IPS-20b (cell line): Measurements from ENCODE around the gene SGMS1.

ENCODE experiments used
- H3K27ac ChIP-seq: one replicate; pipeline ENCODE4 v1.5.1; 2013; ENCODE audit warnings: low read length
- H3K27me3 ChIP-seq: 2 replicates; pipeline ENCODE4 v1.6.1; 2013; ENCODE audit warnings: mild to moderate bottlenecking, low read length, inconsistent platforms; ENCODE audit not compliant: insufficient read depth
- H3K36me3 ChIP-seq: 2 replicates; pipeline ENCODE4 v1.6.1; 2013; ENCODE audit warnings: low read depth, mild to moderate bottlenecking, inconsistent platforms, low read length, moderate library complexity; ENCODE audit not compliant: insufficient read depth
- H3K4me1 ChIP-seq: 2 replicates; pipeline ENCODE4 v1.6.1; 2013; ENCODE audit warnings: mild to moderate bottlenecking, control low read depth, inconsistent platforms, low read length, moderate library complexity; ENCODE audit not compliant: insufficient read depth
- H3K4me3 ChIP-seq: 2 replicates; pipeline ENCODE4 v1.5.1; 2013; ENCODE audit warnings: mild to moderate bottlenecking, low read length, inconsistent platforms
- H3K9ac ChIP-seq: 2 replicates; pipeline ENCODE4 v1.6.1; 2013; ENCODE audit warnings: low read depth, mild to moderate bottlenecking, inconsistent platforms, low read length, moderate library complexity
- H3K9me3 ChIP-seq: 2 replicates; pipeline ENCODE4 v1.6.1; 2013; ENCODE audit warnings: mild to moderate bottlenecking, low read depth, low read length, inconsistent platforms; ENCODE audit not compliant: insufficient read depth

Gene SGMS1

DNA sequence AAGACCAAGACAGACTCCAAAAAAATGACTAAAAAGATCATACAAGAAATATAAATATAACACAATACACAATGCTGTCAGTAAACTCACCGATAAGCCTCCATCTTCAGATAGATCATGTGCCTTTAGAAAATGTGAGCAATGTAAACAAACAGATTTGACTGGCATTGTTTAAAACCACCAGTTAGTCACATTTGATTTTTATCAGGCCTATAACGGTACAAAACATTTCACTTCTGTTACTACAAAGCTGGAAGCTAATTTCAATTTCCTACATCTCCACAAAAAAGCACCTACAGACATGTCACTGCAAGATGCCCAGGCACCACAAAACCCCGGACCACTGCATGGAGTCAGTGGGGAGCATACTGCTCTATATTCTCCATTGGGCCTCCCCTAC lies 18.9 kb downstream of the SGMS1 start:
- peaks cover 12% of the 10 kb centered on the region for H3K4me1 ChIP-seq
- H3K9ac ChIP-seq: no peak overlapping the region
- H3K36me3 ChIP-seq: no peaks in the 10 kb centered on the region
- no peak overlapping the region for H3K4me3 ChIP-seq
- H3K27ac ChIP-seq: no peak overlapping the region
- no peaks in the 10 kb centered on the region for H3K9me3 ChIP-seq
- H3K27me3 ChIP-seq: no peaks in the 10 kb centered on the region

DNA sequence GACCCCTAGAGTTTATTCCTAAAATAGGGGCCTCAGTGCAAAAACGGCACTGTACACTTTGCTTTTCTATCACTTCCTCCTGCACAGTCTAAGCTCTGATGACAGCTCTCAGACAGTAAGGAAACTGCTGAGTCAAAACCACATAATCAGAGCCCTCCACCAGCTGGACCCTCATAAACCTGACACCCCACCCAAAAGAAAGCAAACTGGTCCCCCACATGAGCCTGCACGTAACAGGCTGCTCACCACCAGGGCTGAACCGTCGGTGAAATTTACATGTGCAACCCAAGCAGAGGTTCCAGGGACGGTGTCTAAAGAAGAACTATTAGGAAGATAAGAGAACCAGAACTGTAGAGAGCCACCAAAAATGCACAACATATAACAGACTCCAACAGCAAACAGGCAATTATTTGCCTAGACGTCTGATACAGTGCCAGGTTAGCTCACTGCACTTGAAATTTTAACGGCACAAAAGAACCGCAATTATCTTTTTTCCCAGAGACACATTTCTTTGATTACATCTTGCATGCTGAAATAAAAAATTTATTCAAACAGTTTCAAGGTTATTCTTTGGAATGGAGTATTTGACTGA lies 19.6 kb downstream of the SGMS1 start:
- no peak overlapping the region for H3K9ac ChIP-seq
- no peaks in the 10 kb centered on the region for H3K27me3 ChIP-seq
- H3K4me1 ChIP-seq: peaks cover 12% of the 10 kb centered on the region
- no peak overlapping the region for H3K27ac ChIP-seq
- no peaks in the 10 kb centered on the region for H3K36me3 ChIP-seq
- H3K4me3 ChIP-seq: no peak overlapping the region
- no peaks in the 10 kb centered on the region for H3K9me3 ChIP-seq

DNA sequence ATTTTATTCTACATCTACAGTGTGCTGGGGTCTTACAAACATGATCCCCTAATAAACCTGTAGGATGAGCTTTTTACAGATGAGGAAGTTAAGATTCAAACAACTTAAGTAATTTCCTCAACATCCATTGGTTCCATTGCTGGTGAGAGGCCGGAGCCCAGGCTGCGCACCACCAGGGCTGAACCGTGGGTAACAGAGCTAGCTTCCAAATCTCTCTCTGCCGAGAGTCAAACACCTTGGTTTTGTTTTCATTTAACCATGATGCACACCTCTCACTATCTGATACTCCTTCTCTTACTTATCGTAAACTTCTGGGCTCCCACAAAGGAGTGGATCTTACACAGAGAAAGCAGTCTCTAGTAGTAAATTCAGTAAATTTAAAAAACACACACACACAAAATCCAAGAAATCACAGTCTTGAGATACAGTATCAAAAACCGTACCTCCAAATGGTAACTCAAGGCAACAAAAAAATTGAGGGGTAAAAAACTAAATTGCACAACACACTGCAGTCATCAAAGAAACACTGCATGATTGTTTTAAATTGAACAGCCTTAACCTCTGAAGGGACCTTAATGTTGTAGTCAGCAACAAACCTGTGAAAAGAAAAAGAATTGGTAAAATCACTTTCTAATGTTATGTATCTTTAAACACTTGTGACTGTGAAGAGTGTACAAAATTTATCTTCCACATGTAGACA lies 20.5 kb downstream of the SGMS1 start:
- Histone ChIP-seq H3K27ac (no peak overlapping the region), H3K9me3 (no peaks in the 10 kb centered on the region), H3K36me3 (no peaks in the 10 kb centered on the region), H3K4me3 (no peak overlapping the region), H3K4me1 (peaks cover 12% of the 10 kb centered on the region), H3K27me3 (no peaks in the 10 kb centered on the region), H3K9ac (no peak overlapping the region)

DNA sequence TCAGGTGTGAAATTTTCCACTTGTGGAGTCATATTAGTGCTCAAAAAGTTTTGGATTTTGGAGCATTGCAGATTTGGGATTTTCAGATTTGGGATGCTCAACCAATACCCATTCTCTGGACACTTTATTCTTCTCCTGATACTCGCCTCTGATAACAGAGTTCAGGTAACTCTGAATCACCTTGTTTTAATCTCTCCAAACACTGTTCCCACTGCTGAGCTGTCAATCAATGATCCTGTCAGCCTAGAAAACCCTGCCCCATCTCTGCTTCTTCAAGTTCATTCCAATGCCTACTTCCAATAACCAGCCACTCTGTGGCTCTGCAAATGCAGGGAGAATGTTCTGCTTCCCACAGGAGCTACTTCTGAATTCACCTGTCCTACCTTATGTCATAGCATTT lies 21.8 kb downstream of the SGMS1 start:
- H3K27ac ChIP-seq: no peak overlapping the region
- peaks cover 12% of the 10 kb centered on the region for H3K4me1 ChIP-seq
- no peaks in the 10 kb centered on the region for H3K9me3 ChIP-seq

DNA sequence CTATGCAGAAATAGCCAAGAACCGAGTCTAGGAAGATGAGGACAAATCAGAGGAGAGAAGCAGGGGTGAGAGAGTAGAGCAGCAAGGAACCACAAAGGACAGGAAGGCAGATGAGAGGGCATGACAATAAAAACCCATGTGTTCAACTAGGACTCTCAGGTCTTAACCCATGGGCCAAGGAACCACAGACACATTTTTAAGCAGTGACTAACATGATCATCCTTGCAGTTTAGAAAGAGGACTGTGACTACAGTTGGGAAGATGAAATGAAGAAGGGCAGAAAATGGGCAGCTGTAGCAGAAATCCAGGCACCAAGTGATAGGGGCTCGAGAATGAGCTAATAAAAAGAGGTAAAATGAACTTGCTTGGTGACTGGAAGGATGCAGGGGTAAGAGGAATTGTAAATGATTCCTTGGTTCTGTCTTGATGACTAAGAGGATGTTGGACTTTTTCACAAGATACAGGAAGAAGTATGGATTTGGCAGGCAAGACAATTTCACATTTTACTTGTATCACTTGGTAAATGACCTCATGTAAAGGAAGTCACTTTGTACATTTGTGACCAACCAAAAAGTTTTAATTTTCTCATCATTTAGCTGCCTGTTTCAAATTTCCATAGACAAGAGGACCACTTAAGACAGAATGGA lies 22.8 kb downstream of the SGMS1 start:
- H3K4me1 ChIP-seq: peaks cover 15% of the 10 kb centered on the region
- no peak overlapping the region for H3K9ac ChIP-seq
- H3K27me3 ChIP-seq: no peaks in the 10 kb centered on the region
- H3K9me3 ChIP-seq: no peaks in the 10 kb centered on the region
- H3K4me3 ChIP-seq: no peak overlapping the region
- H3K36me3 ChIP-seq: no peaks in the 10 kb centered on the region
- H3K27ac ChIP-seq: no peak overlapping the region

More for the DNA sequence above, 21.8 kb downstream of the SGMS1 start:
- no peaks in the 10 kb centered on the region for H3K27me3 ChIP-seq
- H3K4me3 ChIP-seq: no peak overlapping the region
- H3K9ac ChIP-seq: no peak overlapping the region
- no peaks in the 10 kb centered on the region for H3K36me3 ChIP-seq

DNA sequence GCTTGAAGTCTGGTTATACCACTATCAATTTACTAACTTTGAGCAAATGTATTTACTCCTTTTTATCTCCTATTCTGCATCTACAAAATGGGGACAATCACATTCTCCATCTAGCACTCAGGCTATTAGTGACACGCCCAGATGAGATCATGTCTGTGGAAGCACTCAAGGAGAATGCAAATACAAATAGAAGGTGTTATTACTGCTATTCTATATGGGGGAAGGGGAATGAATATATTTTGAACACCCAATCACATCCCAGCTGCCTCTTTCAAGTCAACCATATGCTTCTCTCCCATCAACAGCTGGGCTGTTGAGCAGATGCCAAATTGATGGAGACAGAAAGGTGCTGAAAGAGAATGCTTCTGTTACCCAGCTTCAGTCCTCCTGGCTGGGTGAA lies 23.5 kb downstream of the SGMS1 start:
- Histone ChIP-seq H3K4me1 (peaks cover 18% of the 10 kb centered on the region), H3K27me3 (no peaks in the 10 kb centered on the region), H3K4me3 (no peak overlapping the region), H3K9me3 (no peaks in the 10 kb centered on the region), H3K27ac (no peak overlapping the region), H3K36me3 (no peaks in the 10 kb centered on the region), H3K9ac (no peak overlapping the region)

DNA sequence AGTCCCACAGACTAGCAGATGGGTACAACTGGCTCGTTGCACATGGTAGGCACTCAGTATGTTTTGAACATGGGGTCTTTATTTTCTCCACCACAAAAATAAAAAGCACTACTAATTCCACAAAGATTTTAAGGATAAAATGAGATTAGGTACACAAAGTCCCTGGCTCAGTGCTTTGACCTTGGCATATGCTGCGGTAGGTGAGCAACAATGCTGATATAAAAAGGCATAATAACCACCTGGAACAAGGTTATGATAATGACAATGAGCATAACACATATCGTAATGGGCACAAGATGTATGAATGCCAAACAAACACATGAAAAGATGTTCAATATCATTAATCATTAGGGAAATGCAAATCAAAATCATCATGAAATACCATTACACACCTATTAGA lies 26.9 kb downstream of the SGMS1 start:
- no peaks in the 10 kb centered on the region for H3K36me3 ChIP-seq
- H3K27me3 ChIP-seq: no peaks in the 10 kb centered on the region
- H3K4me1 ChIP-seq: peaks cover 6% of the 10 kb centered on the region
- no peak overlapping the region for H3K9ac ChIP-seq
- no peaks in the 10 kb centered on the region for H3K9me3 ChIP-seq
- H3K27ac ChIP-seq: no peak overlapping the region
- no peak overlapping the region for H3K4me3 ChIP-seq

DNA sequence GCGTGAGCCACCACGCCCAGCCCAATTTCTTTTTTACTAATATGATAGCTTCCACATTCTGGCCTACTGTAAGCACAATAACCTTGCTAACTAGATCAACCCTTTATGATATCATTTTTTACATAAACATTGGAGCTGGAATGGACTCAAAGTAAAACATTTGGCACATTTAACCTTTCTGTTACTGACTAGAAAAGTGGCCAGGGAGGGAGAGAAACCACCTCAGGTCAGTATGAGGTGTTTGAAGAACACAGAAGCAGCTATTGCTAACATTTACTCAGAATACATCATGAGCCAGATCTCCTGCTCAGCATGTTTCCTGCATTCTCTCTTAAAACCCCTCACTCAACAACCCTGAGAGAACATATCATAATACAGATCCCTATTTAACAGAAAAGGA lies 27.3 kb downstream of the SGMS1 start:
- Histone ChIP-seq H3K9ac (no peak overlapping the region), H3K27ac (no peak overlapping the region), H3K27me3 (no peaks in the 10 kb centered on the region), H3K4me1 (peaks cover 6% of the 10 kb centered on the region), H3K4me3 (no peak overlapping the region), H3K36me3 (no peaks in the 10 kb centered on the region), H3K9me3 (no peaks in the 10 kb centered on the region)

DNA sequence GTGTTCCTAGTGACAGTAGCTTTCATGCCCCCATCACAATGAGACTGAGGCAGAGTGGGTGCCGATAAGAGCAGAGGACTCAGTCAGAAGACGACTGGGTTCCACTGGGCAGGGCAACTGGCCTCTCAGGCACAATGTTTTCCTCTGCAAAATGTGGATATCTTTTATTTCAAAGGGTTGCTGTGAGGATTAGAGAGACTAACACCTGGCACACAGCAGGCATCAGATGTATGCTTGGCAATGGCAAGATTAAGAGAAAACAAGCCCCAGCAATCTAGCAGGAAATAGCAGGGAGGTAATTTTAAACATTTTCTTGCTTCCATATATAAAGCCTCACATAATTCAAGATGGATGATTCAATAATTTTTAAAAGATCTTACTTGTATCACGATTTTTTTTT lies 28.0 kb downstream of the SGMS1 start:
- Histone ChIP-seq H3K9ac (no peak overlapping the region), H3K27ac (no peak overlapping the region), H3K27me3 (no peaks in the 10 kb centered on the region), H3K4me1 (peaks cover 6% of the 10 kb centered on the region), H3K36me3 (no peaks in the 10 kb centered on the region), H3K4me3 (no peak overlapping the region), H3K9me3 (no peaks in the 10 kb centered on the region)

DNA sequence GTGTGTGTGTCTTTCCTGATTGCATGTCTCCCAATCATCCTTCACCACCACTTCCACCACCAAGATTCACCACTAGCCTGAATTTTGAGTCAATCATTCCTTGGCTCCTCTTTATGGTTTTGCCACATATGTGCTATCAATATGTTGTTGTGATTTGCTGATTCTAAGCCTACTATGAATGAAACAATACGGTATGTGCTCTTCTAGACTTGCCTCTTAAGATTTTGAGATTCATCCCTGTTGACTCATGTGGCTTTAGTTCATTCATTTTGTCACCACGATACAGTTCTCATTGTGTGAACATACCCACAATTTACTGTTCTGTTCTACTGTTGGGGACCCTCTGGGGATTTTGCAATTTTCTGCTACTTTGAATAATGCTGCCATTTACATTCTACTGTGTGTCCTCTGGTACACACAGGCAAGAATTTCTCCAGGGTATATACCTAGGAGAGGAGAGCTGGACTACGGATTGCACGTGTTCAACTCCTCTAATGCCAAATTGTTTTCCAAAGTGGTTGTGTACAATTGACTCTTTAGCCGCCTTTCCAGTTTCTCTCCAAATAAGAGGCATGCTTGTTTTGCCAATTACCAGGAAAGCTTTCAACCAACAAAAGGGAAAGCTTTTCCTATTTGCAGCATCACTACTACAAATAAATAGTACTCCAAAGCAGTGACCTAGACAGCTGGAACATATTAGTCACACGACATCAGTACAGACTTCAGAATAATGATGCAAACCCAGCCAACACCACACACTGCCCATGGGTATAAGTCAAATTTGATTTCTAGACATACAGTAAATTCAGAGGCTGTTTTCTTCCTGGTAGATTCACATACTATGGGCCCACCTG lies 30.0 kb downstream of the SGMS1 start:
- Histone ChIP-seq H3K9ac (no peak overlapping the region), H3K4me3 (no peak overlapping the region), H3K36me3 (peaks cover 10% of the 10 kb centered on the region; the same call in 1 of the 2 replicates), H3K27me3 (no peaks in the 10 kb centered on the region), H3K9me3 (no peaks in the 10 kb centered on the region), H3K4me1 (peaks cover 6% of the 10 kb centered on the region), H3K27ac (no peak overlapping the region)

DNA sequence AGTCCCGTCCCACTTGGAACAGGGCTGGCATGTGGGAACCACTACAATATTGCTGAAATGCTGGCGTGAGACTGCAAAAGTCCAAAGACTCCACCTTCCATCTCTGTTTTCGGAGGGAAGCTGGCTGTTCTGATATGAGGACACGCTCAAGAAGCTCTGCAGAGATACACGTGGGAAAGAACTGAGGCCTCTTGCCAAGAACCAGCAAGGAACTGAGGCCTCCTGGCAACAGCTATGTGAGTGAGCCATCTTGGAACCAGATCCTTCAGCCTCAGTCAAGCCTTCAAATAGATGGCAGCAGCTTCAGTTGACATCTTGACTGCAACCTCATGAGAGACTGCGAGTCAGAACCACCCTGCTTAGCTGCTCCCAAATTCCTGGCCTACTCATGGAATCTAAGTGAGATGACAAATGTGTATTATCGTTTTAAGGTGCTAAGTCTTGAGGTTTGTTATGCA lies 30.8 kb downstream of the SGMS1 start:
- H3K4me1 ChIP-seq: peaks cover 6% of the 10 kb centered on the region
- no peak overlapping the region for H3K4me3 ChIP-seq
- no peak overlapping the region for H3K27ac ChIP-seq
- no peak overlapping the region for H3K9ac ChIP-seq
- H3K27me3 ChIP-seq: no peaks in the 10 kb centered on the region
- peaks cover 15% of the 10 kb centered on the region for H3K36me3 ChIP-seq
- H3K9me3 ChIP-seq: no peaks in the 10 kb centered on the region
